ENCODE measurements around the gene LAMTOR3.
A peak's percentile ranks its signal among the peaks of the same experiment; 100 is the strongest.

LAMTOR3 gene, protein sequence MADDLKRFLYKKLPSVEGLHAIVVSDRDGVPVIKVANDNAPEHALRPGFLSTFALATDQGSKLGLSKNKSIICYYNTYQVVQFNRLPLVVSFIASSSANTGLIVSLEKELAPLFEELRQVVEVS

GRCh38 chr4:99894161-99894997 is at the start of gene LAMTOR3:
Gene LAMTOR3 (minus strand): TSS chr4:99894427. CDS start chr4:99893963, 464 bp downstream.
- TF ChIP-seq, protein P1, sequence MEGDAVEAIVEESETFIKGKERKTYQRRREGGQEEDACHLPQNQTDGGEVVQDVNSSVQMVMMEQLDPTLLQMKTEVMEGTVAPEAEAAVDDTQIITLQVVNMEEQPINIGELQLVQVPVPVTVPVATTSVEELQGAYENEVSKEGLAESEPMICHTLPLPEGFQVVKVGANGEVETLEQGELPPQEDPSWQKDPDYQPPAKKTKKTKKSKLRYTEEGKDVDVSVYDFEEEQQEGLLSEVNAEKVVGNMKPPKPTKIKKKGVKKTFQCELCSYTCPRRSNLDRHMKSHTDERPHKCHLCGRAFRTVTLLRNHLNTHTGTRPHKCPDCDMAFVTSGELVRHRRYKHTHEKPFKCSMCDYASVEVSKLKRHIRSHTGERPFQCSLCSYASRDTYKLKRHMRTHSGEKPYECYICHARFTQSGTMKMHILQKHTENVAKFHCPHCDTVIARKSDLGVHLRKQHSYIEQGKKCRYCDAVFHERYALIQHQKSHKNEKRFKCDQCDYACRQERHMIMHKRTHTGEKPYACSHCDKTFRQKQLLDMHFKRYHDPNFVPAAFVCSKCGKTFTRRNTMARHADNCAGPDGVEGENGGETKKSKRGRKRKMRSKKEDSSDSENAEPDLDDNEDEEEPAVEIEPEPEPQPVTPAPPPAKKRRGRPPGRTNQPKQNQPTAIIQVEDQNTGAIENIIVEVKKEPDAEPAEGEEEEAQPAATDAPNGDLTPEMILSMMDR (IDR thresholded peaks at IDR 0.05): no peak
- TF ChIP-seq ZFX (IDR thresholded peaks at IDR 0.05; ENCODE audit: borderline replicate concordance): no peak
- peak within 1 kb of the TSS; percentile 68 for H3K27ac ChIP-seq

- TF ChIP-seq, protein P1 (IDR thresholded peaks at IDR 0.05): no peak
- TF ChIP-seq ZFX (IDR thresholded peaks at IDR 0.05; ENCODE audit: borderline replicate concordance): no peak
These were observed 44.1 kb upstream of the LAMTOR3 start for GRCh38 chr4:99938243-99938753.

GRCh38 chr4:99934891-99935290 is 40.7 kb upstream of the LAMTOR3 start:
- no peak overlapping the region for H3K27ac ChIP-seq
- TF ChIP-seq ZFX (IDR thresholded peaks at IDR 0.05; ENCODE audit: borderline replicate concordance): no peak
- TF ChIP-seq, protein P1 (IDR thresholded peaks at IDR 0.05): no peak

More at GRCh38 chr4:99938243-99938753, 44.1 kb upstream of the LAMTOR3 start:
- H3K27ac ChIP-seq: no peak overlapping the region

DNA sequence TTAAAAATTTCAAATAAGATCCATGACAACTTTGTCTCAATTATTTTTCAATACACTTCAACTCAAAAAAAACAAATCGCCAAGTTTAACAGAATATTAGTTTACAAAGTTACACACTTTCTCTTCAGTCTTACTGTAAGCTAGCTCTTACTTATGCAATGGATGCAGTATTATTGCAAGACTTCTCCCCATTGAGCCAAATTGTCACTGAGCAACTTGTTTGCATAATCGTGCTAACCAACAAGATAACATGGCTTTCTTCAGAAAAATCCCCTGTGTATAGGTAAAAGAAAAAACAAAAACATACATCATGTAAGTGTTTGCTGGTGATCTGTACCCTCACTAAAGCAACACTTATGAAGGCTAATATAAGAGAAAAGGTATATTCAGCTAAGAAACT is 33.3 kb upstream of the LAMTOR3 start:
- no peak overlapping the region for H3K27ac ChIP-seq

GRCh38 chr4:99921174-99921573 is 26.9 kb upstream of the LAMTOR3 start:
- TF ChIP-seq, protein P1 (IDR thresholded peaks at IDR 0.05): no peak
- H3K27ac ChIP-seq: no peak overlapping the region

More for the DNA sequence above, 33.3 kb upstream of the LAMTOR3 start:
- TF ChIP-seq, protein P1 (IDR thresholded peaks at IDR 0.05): no peak
- no peak for TF ChIP-seq ZFX (IDR thresholded peaks at IDR 0.05; ENCODE audit: borderline replicate concordance)

DNA sequence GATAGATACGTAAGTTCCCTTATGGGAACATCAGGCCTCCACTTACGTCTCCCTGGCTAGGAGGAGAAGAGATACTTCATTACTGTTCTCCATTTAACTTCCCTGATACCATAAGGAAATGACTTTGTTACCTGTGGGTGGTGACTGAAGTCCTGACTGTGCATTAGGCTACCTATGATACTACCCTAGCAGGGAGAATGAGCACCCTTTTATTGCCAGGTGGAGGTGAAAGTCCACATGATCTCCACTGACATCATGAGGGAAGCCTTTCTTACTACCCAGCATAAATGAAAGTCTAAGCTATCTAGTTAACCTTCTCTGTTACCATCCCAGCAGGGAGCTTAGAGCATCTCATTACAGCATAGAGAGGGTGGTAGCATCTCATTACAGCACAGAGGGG is 24.4 kb upstream of the LAMTOR3 start:
- TF ChIP-seq ZFX (IDR thresholded peaks at IDR 0.05; ENCODE audit: borderline replicate concordance): no peak
- TF ChIP-seq, protein P1 (IDR thresholded peaks at IDR 0.05): no peak

GRCh38 chr4:99917575-99917974 is 23.3 kb upstream of the LAMTOR3 start:
- no peak overlapping the region for H3K27ac ChIP-seq
- no peak for TF ChIP-seq ZFX (IDR thresholded peaks at IDR 0.05; ENCODE audit: borderline replicate concordance)

More for the DNA sequence above, 24.4 kb upstream of the LAMTOR3 start:
- no peak overlapping the region for H3K27ac ChIP-seq
